Anterior cingulate cortex (tissue), 58 donors: Measurements from ENCODE around the gene SLC12A4.

Experiments used
- DNase-seq, 58 donors: peaks; one replicate each; lab custom pipeline; 2025; lab: John Stamatoyannopoulos, UW

The SLC12A4 gene

DNA sequence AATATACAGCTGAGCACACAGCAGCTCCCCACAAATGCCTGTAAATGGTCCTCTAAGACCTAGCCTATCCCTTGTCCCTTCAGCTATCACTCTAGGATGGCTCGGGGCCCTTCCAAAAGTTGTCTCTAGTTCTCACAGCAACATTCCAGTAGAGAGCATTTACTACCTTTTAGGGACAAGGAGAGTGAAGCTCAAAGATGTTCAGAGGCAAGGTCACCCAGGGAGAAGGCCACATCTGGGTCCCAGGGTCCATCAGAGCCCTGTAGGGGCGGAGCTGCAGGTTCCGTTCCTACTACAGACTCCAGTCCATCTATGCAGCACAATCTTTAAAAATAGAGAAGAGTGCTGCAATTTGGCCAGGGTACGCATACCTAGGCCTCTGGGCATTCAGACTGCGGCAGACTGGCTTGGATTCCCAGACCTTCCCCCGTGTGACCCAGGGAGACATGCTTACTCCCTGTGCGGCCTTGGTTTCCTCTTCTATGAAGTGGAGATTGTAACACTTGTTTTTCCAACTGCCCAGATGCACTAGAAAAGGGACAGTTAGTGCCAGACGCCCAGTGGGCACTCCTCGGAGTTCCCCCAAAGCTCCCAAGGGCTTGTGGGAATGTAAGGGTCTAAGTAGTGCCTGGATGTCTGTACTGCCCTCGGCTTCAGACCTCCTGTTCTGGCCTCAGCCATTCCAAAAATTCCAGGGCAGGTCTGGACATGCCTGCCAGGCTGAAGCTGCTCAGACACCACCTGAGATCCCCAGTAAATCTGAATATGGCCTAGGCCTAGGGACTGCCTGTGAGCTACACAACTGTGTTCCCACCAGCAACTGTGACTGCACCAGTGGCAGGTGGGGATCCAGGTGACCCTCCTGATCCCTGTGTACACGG is 2.5 kb downstream of the SLC12A4 start:
- no peak for DNase-seq

GRCh38 chr16:67964477-67965131 is 3.8 kb downstream of the SLC12A4 start:
- no peak for DNase-seq

DNA sequence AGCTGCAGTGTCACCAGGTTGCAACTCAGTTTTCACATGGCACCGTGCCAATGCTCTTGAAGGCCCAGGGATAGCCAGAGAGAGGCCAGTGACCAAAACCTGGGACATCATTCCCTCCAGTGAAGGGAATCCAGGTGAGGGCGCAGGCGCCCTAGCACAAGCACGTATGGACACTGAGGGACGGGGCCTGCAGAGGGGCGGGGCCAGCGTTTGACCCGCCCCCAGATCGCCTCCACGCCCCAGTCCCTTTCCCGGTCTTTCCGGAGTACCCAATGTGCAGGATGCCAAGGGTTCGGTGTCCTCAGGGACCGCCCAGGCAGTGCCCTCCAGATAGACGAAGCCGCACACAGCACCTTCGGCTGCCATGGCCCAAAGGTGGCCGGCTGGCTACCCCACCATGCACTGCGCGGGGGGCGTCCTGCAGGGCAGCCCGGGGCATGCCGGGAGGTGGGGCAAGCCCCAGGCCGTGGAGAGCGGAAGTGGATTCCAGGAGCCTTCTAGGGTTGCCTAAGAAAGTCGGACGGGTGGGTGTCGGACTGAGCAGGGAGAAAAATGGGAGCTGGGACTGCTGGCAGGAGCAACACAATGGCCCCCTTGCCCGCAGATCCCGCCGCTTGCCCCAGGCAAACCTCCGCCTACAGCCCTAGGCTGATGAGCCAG is 4.6 kb downstream of the SLC12A4 start:
- peak in 1 of 58 donors; percentile 16 for DNase-seq

GRCh38 chr16:67963292-67963661 is 5.2 kb downstream of the SLC12A4 start:
- peak in 9 of 58 donors; percentile 13 to 43 (median 33) for DNase-seq

- no peak for DNase-seq
Observed at GRCh38 chr16:67962135-67962534, 6.3 kb downstream of the SLC12A4 start.

DNA sequence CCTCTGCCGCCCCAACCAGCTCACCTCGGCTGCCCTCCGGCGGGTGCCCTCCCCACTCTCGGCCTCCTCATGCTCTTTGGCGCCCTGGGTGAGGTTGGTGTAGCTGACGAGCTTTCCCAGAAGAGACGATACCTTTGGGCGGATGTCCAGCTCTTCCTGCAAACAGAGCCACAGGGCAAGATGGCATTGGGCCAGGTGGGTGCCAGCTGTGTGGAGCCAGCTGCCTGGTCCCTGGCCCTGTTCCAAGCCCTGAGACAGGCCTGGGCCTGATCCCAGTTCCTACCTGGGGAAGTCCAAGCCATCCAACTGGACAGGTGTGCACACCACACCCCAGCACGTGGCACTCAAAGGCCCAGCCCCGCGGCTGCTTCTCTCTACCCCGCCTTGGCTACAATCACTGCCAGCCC is 6.9 kb downstream of the SLC12A4 start:
- peak in 1 of 58 donors; percentile 45 for DNase-seq

- DNase-seq, result no peak
Observed at GRCh38 chr16:67959536-67960329, 8.7 kb downstream of the SLC12A4 start.

GRCh38 chr16:67957622-67958021 is 10.8 kb downstream of the SLC12A4 start:
- no peak for DNase-seq

GRCh38 chr16:67954421-67955196 is 13.8 kb downstream of the SLC12A4 start:
- no peak for DNase-seq

DNA sequence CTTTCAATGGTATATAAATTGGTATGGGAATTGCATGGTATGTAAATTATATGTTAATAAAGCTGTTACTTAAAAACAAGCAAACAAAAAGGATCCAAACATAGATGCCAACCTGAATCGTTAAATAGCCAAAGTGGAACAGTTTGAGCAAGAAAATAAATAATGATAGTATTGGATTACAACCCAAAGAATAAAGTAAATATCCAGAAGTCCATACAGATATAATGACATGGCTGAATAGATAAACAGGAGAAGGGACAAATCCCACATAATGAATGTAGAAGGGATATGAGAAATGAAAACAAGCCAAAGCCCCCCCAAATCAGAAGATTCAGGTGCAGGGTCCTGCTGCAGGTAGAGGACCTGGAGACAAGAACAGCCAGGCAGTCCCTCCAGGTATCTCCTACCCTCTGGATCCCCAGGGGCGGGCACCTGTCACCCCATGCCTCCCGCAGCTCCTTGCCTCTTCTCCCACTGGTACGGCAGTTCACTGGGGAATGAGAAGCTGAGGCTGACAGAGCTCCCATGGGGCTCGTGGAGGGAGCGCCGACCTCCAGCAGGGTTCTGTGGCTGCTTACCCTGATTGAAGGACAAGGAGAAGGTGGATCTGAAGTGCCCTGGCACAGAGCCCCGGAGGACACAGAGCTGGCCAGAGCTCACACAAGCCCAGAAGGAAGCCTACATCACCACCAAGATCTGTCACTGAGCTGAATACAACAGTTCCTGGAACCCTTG is 14.6 kb downstream of the SLC12A4 start:
- DNase-seq, result no peak

DNA sequence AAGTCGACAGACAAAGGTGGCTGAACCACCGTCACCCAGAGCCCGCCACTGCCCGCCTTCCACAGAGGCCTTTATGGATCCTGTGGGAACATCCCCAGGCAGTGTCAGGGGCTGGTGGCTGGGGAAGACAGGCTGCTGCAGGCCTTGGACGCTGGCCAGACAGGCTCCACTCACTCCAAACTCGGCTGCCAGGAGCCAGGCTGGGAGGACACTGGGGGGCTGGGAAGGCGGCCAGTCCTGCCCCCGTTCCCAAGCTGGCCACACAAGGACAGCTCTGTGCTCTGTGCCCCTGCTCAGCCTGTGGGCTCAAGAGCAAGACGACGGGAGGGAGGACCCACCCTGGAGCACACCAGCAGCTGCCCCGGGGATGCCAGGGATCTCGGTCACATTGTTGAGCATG is 17.0 kb downstream of the SLC12A4 start:
- DNase-seq, result peak in 56 of 58 donors; percentile 42 to 95 (median 83)

- DNase-seq, result no peak
Observed at GRCh38 chr16:67950335-67950843, 18.0 kb downstream of the SLC12A4 start.

- no peak for DNase-seq
Observed at GRCh38 chr16:67949645-67950044, 18.8 kb downstream of the SLC12A4 start.

DNA sequence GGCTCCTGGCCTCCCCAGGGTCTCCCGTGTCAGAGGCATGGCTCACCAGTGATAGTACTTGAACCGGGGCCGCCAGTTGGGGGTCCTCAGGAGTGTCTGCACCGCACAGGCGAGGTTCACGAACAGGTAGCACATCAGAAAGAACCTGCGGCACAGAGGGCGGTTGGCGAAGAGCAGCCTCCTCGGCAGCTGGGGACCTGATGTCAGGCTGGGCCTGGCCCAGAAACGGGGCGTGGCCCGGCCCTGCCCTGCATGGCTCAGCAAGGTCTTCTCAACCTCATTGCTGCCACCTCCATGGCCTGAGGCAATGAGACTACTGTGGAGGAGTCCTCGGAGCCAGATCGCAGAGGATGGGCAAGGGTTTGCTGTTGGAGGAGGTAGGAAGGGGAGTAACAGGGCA is 20.4 kb downstream of the SLC12A4 start:
- no peak for DNase-seq

GRCh38 chr16:67946966-67947558 is 21.4 kb downstream of the SLC12A4 start:
- DNase-seq, result no peak

DNA sequence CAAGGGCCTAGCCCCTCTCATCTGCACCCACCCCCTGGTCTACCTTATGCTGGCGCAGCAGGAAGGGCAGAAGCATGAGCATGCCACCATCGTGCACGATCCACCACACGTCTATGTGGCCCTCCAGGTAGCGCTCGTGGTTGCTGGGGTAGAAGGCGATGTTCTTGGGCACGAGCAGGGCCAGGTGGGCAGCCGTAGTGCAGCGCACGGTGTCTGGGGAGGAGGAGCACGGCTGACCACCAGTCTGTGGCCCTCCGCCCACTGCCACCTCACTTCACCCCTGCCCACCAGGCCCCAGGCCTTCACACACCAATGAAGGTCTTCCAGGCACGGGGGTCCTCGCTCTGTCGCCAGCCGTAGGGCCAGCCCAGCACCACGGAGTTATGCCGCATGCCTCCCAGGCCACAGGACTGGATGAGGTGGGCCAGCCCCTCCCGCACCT is 22.3 kb downstream of the SLC12A4 start:
- DNase-seq, result no peak

DNA sequence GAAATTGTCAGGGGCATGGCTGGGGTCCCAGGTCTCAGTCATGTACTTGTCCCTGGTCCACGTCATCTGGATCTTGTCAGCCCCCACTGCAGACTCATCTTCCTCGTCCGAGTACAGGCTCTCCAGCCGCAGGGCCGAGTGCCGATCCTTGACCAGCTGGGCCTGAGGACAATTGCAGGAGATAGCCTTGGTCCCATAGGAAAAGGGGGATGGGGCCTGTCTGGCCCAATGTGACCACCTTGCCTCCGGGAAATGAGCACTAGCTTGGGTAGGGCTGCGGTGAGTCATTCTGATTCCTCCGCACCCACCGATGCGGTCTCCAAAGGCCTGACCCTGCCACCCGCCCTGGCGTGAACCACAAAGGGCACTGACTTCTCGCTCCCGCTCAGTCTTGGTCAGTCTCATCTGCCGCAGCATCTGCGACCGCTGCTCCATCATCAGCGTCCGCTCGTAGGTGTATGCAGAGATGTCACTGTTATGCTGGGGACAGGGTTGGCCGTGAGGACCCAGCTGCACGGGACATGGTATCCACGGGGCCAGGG is 23.0 kb downstream of the SLC12A4 start:
- no peak for DNase-seq
